NCI-H2081 (cell line): ENCODE data around the gene DPM3.
"Not testable (repeated sequence)": the region's sequence is repeated elsewhere in the genome, so short reads cannot be mapped to it uniquely, and the experiment has no call there.

Source experiments
- DNase-seq, 2 experiments: peaks; one replicate each; lab custom pipeline; 2025; lab: John Stamatoyannopoulos, UW

DPM3 gene, protein sequence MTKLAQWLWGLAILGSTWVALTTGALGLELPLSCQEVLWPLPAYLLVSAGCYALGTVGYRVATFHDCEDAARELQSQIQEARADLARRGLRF

DNA sequence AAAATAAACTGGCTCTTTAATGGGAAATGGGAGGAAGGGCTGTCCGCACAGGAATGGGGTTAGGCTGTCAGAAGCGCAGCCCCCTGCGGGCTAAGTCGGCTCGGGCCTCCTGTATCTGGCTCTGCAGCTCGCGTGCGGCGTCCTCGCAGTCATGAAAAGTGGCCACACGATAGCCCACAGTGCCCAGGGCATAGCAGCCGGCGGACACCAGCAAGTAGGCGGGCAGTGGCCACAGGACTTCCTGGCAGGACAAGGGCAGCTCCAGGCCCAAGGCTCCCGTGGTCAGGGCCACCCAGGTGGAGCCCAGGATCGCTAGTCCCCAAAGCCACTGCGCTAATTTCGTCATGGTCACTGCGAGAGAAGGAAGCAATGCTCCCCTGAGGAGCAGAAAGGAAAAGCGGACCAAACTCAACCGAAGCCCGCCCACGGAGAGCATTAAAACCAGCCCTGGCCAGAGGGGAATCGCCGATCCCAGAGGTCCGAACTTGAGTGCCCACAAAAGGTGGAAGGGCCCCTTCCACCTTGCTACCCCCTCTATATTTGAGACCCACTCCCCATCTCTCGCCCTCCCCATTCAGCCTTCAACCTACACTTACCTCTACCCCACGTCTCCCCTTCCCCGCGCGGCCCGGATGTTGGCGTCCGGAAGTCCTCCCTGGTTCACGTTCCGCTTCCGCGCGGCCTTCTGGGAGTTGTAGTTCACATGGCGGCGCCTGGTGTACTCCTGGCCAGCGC lies at the start of gene DPM3:
Gene DPM3 (minus strand): TSS at position 637 of the 735 bp plus-strand sequence. CDS start 291 bp downstream, at position 346.
- peak; percentile 91 to 95 for DNase-seq

DNA sequence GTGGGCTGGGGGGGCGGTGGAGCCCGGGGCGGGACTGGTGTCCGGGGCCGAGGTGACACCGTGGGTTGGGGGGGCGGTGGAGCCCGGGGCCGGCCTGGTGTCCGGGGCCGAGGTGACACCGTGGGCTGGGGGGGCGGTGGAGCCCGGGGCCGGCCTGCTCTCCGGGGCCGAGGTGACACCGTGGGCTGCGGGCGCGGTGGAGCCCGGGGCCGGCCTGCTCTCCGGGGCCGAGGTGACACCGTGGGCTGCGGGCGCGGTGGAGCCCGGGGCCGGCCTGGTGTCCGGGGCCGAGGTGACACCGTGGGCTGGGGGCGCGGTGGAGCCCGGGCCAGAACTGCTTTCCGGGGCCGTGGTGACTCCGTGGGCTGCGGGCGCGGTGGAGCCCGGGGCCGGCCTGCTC lies 49.6 kb upstream of the DPM3 start:
- not testable (repeated sequence) for DNase-seq

DNA sequence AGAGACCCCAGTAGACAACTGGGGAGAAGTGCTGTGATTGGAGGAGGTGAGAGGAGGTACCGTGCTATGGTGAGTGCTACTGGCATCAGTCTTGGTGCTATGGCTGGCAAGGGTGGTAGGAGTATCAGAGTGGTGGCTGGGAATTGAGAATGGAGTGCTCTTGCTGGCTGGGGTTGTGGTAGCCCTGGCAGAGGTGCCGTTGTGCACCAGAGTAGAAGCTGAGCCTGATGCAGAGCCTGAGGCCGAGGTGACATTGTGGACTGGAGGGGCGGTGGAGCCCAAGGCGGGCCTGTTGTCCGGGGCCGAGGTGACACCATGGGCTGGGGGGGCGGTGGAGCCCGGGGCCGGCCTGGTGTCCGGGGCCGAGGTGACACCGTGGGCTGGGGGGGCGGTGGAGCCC lies 47.9 kb upstream of the DPM3 start:
- no peak for DNase-seq

DNA sequence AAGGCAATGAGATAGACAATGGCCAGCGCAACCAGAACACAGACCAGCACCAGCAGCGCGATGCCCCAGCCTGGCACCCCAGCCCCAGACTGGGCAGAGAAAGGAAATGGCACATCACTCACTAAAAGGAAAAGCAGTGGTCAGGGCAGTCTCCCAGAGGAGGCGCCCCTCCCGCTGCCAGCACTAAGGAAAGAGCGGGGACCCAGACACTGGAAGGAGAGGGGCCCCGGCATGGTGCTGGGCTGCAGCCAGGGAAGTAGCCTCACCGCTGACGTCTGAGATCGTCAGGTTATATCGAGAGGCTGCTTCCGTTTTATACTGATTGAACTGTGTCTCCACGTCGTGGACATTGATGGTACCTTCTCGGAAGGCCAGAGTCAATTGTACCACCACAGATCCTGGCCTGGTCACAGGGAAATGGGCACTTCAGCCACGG lies 47.1 kb upstream of the DPM3 start:
- DNase-seq: no peak

DNA sequence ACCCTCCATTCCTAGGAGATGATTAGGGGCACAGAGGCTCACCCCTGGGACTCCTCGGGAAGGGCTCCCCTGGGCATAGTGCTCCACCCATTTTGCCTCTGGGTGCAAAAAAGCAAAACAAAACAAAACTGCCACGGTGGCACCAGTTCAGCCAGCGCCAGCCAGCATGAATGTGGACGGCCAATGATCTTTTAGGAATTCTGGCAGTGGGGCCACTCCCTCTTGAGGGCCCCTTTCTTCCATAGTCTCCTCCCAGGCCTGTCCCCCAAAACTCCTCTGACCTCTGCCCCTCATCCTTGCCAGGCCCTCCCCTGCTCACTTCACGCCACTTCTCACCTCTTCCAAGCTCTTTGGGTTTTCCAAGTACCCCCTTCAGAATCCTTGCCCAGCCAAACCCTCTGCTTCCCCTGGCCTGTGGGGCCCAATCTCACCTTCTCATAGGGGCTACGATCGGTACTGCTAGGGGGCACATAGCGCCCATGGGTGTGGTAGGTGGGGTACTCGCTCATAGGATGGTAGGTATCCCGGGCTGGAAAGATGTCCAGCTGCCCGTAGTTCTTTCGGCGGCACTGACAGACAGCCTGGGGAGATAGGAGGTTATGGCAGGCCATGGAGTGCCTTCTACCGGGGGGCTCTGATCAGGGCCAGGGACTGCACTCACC lies 46.6 kb upstream of the DPM3 start:
- no peak for DNase-seq

DNA sequence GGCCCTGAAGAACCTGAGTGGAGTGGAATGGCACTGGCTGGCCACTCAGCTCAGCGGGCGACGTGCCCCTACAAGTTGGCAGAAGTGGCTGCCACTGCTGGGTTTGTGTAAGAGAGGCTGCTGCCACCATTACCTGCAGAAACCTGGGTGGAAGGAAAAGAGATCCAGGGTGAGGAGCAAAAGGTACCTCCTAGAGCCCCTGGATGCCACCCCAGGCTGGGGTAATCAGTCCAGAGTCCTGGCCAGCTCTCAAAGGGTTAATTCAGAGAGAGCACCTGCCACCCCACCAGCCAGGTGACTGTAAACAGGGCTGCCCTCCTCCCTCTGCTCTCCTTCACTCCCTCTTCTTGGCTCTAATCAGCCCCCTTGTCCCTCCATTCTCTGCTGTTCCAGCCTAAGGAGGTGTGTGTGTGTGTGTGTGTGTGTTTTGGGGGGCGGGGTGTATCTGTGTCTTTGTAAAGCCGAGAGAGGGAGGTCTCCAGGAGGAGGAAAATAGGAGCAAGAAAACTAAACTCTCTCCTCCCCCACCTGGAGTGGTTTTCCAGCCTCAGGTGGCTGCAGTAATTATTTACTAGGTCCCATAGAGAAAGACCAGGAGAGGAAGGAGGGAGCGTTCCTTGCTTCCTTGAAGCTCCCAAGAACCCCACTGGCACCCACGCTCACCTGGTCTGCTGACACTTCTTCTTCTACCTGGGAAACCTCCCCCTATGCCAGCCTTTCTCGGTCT lies 45.9 kb upstream of the DPM3 start:
- no peak for DNase-seq

DNA sequence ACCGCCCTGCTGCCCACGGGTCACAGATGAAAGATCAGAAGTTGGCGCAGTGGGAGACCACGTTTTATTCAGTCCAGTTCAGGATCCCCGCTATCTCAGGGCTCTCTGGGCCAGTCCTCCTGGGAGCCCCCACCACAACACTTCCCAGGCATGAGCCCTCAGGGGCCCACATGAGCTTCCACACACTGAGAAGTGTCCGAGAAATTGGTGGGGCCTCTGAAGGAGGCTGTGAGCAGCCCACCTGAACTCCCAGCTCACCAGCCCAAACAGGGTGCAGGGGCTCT lies 45.4 kb upstream of the DPM3 start:
- no peak for DNase-seq

DNA sequence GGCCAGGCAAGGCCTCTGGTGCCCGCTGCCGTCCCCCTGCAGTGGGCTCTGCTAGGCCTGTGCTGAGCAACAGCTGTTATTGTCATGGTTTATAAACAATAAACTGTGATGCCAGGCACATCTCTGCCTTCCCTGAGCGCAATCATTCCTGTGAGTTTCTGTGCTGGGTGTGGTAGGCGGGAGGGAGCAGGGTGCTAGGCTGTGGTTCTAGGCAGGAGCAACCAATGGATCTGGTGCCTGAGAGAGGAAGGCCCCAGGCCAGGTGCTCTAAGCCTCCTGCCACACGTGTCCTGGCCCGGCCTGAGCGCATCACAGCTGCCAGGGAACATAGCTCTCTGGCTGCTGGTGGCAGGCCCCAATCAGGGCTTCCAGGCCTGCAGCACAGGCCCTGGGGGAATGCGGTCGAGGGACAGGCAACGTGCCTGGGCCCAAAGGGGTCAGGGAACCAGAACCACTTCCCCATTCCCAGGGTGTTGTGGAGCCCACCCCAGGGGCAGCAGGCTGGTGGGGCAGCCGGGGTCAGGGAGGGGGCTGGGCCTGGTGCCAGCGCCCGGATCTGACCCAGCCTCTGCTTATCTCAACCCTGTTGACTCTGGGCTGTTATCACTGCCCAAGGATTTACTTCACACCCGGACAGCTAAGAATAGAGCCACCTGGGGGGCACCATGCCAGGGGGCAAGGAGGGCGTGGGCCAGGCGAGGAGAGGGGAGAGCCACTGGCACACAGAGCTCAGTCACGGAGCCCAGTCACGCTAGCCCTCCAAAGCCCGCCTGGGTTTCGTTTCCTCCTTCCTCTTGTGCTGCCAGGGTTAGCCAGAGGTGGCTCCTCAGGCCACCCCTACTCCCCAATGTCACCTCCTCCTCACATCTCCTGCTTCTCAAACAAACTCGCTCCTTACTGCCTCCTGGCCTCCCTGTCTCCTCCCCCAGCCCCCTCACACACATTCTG lies 44.8 kb upstream of the DPM3 start:
- DNase-seq: no peak

DNA sequence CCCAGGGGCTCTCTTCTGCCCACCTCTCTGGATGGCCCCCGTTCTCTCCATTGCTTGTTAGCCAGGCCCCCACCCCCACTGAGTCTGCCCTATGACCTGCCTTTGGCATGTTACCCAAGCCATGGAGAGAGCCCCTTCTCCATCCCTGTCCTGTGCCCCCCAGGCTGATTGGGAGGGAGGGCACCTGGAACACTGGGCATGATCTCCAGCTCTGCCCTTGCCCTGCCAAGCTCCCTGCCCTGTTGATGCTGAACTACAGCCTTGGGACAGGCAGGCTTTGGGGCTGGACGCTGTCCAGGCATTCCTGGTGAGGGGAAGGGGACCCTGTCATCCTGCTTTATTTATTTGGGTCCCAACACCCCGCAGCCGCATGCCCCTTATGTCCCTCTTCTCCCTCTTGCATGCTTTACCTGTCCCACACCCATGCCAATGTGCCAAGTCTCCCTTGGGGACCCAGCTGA lies 44.0 kb upstream of the DPM3 start:
- DNase-seq: no peak

DNA sequence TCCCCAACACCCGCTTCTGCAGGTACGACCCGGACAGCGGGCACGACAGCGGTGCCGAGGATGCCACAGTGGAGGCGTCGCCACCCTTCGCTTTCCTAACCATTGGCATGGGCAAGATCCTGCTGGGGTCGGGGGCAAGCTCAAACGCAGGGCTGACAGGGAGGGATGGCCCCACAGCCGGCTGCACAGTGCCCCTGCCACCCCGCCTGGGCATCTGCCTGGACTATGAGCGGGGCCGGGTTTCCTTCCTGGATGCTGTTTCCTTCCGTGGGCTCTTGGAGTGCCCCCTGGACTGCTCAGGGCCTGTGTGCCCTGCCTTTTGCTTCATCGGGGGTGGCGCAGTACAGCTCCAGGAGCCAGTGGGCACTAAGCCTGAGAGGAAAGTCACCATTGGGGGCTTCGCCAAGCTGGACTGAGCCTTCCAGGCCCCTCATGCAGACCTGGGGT lies 43.5 kb upstream of the DPM3 start:
- DNase-seq: no peak

DNA sequence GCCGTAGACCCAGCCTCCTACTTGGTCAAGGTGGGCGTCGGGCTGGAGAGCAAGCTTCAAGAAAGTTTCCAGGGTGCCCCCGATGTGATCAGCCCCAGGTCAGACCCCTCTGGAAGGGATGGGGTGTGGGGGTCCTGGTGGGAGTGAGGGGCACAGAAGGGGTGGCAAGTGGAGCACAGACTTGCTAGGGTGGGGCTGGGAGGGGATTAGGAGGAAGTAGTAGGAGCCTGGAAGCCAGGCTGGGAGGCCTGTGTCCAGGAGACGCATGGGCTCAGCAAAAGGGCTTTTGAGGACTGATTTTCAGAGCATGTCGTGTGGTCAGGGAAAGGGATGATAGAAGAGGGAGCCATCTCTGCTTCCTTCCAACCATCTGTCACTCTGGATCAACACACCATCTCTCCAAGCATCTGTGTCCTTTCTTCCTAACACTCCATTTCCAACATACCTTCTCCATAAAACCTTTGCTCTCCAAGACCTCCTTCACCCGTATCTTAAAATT lies 41.8 kb upstream of the DPM3 start:
- no peak for DNase-seq

DNA sequence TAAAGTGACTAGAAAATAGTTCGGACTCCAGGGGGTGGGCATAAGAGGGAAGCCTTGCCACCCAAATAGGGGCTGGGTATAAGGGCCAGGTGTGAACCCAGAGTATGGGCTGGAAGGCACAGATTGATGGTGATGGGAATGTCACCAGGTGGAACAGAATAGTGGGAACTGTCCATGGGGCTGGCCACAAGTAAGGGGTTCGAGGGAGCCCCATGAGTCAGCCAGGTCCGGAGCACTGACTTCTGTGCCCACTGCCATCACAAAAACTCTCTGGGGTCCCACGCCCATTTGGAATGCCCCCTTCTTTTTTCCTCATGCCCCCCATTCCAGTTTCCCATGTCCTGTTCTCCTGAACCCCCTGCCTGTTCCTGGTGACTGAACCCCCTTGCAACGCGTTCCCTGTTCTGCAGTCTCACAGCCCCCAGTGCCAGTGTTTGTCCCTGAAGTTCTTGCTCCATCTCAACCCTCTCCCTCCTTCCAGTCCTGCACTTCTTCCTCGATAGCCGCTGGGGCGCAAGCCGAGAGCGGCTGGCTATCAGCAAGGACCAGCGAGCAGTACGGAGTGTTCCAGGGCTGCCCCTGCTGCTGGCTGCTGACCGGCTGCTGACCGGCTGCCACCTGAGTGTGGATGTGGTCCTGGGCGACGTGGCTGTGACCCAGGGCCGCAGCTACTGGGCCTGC lies 41.2 kb upstream of the DPM3 start:
- DNase-seq: no peak

DNA sequence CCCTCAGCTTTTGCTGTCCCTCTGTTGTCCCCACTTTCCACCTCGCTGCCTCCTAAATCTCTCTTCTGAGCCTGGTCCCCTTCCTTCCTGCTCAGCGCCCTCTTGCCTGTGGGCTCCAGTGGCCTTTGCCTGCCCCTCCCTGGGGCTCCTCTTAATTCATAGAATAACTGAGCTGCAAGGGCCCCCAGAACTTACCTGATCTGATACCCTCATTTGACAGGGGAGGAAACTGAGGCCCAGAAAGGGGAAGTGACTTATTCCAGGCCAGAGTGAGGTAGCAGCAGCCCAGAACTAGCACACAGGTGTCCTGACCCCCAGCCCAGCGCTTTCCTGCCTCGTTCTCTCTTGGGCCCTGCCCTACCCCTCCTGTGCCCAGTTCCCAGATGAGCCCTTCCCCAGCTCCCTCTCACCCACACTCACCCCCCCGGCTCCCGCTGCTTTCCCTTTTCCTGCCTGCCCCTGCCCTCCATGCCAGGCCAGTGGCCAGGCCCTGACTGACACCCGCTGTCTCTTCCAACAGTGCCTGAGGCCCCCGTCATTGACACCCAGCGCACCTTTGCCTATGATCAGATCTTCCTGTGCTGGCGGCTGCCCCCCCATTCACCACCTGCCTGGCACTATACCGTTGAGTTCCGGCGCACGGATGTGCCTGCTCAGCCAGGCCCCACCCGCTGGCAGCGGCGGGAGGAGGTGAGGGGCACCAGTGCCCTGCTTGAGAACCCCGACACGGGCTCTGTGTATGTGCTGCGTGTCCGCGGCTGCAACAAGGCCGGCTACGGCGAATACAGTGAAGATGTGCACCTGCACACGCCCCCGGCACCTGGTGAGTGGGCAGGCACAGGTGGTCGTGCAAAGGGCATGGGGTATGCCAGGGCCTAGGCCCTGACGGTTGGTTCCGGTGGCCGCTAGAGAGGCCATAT lies 39.0 kb upstream of the DPM3 start:
- DNase-seq: no peak

DNA sequence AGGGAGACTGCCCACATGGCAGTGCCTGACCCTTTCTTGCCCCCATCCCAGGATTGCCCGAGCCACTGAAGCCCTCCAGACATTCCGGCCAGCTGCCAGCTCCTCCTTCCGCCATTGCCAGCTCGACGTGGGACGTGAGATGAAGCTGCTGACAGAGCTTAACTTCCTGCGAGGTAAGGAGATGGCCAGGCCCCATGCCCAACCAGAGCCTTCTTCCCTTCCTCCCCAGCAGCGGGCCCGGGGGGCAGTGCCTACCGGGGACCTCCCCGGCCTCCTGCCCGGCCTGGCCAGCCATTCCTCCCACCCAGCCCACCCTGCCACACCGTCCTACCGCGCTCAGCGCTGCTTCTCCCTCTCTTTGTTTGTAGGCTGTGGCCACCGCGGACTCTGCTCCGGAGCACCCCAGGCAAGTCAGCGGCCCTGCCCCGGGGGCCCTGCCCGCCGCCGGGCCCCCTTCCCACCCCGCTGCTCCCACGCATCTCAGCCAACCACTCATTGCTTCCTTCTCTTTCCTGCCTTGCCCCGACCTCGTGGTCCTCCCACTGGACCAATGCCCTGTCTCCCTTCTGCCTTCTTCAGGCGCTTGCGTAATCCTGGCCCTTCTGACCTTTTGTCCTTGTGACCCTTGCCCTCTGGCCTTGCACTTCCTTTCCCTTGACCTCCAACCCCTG lies 38.2 kb upstream of the DPM3 start:
- no peak for DNase-seq

DNA sequence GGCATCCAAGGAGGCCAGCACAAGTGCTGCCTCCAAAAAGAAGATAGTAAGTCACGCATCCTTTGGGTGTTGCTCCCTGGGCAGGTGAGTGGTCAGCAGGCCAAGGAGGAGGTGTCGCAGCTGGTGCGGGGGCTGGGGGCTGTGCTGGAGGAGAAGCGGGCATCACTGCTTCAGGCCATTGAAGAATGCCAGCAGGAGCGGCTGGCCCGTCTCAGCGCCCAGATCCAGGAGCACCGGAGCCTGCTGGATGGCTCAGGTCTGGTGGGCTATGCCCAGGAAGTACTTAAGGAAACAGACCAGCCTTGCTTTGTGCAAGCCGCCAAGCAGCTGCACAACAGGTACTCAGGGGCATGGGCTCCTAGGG lies 37.6 kb upstream of the DPM3 start:
- DNase-seq: no peak

DNA sequence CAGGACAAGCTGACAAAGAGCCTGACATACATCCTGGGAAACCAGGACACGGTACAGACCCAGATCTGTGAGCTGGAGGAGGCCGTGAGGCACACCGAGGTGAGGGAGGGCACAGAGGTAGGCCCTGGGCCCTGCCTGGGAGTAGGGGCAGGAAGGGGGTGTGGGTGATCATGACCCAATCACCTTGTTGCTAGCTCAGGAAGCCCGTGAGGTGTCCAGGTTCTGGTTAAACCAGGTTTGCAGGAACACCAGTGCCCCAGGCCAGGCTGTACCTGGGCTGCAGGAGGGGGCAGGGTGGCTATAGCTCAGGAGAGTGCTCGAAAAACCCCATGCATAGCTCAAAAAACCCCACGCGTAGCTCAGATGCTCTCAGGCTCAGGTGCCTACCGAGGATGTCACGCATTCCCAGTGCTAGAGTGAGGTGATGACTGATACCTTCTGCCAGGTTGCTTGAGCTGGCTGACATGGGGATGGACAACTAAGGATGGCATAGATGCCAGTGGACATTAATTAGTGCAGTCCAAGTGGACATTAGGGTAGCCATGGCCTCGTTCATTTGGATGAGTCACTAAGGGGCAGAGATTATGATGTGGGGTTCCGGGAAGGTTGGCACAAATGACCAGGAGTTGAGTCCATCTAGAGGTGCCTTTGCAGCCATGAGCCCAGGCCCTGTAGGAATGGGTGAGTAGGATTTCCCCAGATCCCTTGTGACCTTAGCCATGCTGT lies 37.0 kb upstream of the DPM3 start:
- DNase-seq: no peak

DNA sequence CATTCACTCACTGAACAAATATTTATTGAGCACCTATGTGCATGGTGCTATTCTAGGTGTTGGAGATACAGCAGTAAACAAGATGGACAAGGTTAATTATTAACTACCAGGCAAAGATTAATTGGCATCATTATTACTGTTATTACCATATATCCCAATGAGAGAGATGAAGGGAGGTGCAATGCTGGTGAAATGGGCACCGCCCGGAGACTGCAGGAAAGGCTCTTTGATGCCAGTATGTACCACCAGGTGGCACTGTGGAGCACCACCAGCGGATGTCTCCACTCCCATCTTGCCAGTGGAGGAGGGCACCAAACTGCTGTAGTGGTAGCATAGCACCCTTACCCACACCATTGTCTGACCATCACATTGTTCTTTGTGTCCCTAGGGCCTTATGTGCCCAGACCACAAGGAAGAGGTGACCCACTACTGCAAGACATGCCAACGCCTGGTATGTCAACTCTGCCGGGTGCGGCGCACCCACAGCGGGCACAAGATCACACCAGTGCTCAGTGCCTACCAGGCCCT lies 36.3 kb upstream of the DPM3 start:
- peak; percentile 84 to 86 for DNase-seq

DNA sequence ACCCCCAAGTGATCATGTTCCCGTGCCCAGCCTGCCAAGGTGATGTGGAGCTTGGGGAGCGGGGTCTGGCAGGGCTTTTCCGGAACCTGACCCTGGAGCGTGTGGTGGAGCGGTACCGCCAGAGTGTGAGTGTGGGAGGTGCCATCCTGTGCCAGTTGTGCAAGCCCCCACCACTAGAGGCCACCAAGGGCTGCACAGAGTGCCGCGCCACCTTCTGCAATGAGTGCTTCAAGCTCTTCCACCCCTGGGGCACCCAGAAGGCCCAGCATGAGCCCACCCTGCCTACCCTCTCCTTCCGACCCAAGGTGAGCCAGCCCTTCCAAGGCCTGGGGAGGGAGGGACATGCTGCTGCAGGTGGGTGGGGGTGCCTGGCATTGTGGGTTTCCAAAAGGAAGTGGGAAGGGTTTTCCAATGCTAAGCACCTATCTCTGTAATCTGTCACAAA lies 35.6 kb upstream of the DPM3 start:
- DNase-seq: peak; percentile 8 to 50
